Neural progenitor cell (in vitro differentiated cells): ENCODE measurements around the gene SC5D. TPM values are rescaled to one million over a fixed set of nuclear protein-coding genes. Genes with fewer than 3 reads are reported as not detected.

Experiments
- DNase-seq: peaks from one replicate; pipeline ENCODE4 v3.0.0-alpha.2; 2016; ENCODE audit warnings: low spot score
- H2AFZ ChIP-seq: fragments of 200-600 bp; sonication (generic); replicated peaks from 2 replicates; pipeline ENCODE4 v1.6.1; 2016; ENCODE audit warnings: antibody characterized with exemption
- H3F3A ChIP-seq: fragments of 200-600 bp; sonication (generic); 2 replicates; pipeline ENCODE4 v1.6.1; 2016; ENCODE audit warnings: antibody characterized with exemption, low read depth
- H3K27ac ChIP-seq: fragments of 200-600 bp; sonication (generic); 2 replicates; pipeline ENCODE4 v1.5.1; 2016; ENCODE audit warnings: mild to moderate bottlenecking
- H3K27me3 ChIP-seq: fragments of 200-600 bp; sonication (generic); 2 replicates; pipeline ENCODE4 v1.6.1; 2016; ENCODE audit warnings: mild to moderate bottlenecking, moderate library complexity
- H3K36me3 ChIP-seq: fragments of 200-600 bp; sonication (generic); 2 replicates; pipeline ENCODE4 v1.5.1; 2016
- H3K4me1 ChIP-seq: fragments of 200-600 bp; sonication (generic); 2 replicates; pipeline ENCODE4 v1.6.1; 2016; ENCODE audit warnings: mixed run types
- H3K4me2 ChIP-seq: fragments of 200-600 bp; sonication (generic); 2 replicates; pipeline ENCODE4 v1.6.1; 2016
- H3K4me3 ChIP-seq: fragments of 200-600 bp; sonication (generic); 2 replicates; pipeline ENCODE4 v1.5.1; 2016
- H3K79me2 ChIP-seq: fragments of 200-600 bp; sonication (generic); 2 replicates; pipeline ENCODE4 v1.6.1; 2016; ENCODE audit warnings: low read depth
- H3K9ac ChIP-seq: fragments of 200-600 bp; sonication (generic); 2 replicates; pipeline ENCODE4 v1.6.1; 2016
- H3K9me3 ChIP-seq: fragments of 200-600 bp; sonication (generic); 2 replicates; pipeline ENCODE4 v1.5.1; 2016; ENCODE audit warnings: low read depth
- H4K20me1 ChIP-seq: fragments of 200-600 bp; sonication (generic); 2 replicates; pipeline ENCODE4 v1.6.1; 2016; ENCODE audit warnings: low read depth
- H3K27ac Mint-ChIP-seq: 3 replicates; pipeline ENCODE4 v1.8.0; 2021; ENCODE audit warnings: mixed read lengths
- H3K27me3 Mint-ChIP-seq: 2 replicates; pipeline ENCODE4 v1.8.0; 2022; ENCODE audit warnings: low read depth, mild to moderate bottlenecking, inconsistent platforms, moderate library complexity, mixed read lengths; ENCODE audit not compliant: insufficient read depth
- H3K36me3 Mint-ChIP-seq: 3 replicates; pipeline ENCODE4 v1.8.0; 2021; ENCODE audit warnings: mixed read lengths
- H3K4me1 Mint-ChIP-seq: 3 replicates; pipeline ENCODE4 v1.8.0; 2021; ENCODE audit warnings: mixed read lengths
- H3K4me3 Mint-ChIP-seq: 3 replicates; pipeline ENCODE4 v1.8.0; 2021; ENCODE audit warnings: mild to moderate bottlenecking, moderate library complexity, mixed read lengths
- H3K9me3 Mint-ChIP-seq: 3 replicates; pipeline ENCODE4 v1.8.0; 2020; ENCODE audit warnings: mixed read lengths
- EZH2 ChIP-seq: fragments of 200-600 bp; sonication (generic); IDR thresholded peaks from 2 replicates; pipeline ENCODE4 v1.6.1; 2017; ENCODE audit warnings: antibody characterized with exemption, mild to moderate bottlenecking, moderate library complexity
- EZH2phosphoT487 ChIP-seq: fragments of 200-600 bp; sonication (generic); IDR thresholded peaks from 2 replicates; pipeline ENCODE4 v1.6.1; 2017; ENCODE audit warnings: antibody characterized with exemption
- total RNA-seq: library from RNA; depleted of rRNA; stranded (reverse); fragments of >200 nt; gene quantifications from 2 replicates; pipeline ENCODE4 v1.2.3, GENCODE V29; 2015; ENCODE audit warnings: low replicate concordance
- TF ChIP-seq, protein P1 (sequence below): fragments of 200-600 bp; sonication (generic); IDR thresholded peaks from 2 replicates; pipeline ENCODE4 v1.5.1; 2017; ENCODE audit warnings: antibody characterized with exemption, mild to moderate bottlenecking

Gene SC5D
- total RNA-seq, 1 donor from 2014 or later = 80.7 TPM

DNA sequence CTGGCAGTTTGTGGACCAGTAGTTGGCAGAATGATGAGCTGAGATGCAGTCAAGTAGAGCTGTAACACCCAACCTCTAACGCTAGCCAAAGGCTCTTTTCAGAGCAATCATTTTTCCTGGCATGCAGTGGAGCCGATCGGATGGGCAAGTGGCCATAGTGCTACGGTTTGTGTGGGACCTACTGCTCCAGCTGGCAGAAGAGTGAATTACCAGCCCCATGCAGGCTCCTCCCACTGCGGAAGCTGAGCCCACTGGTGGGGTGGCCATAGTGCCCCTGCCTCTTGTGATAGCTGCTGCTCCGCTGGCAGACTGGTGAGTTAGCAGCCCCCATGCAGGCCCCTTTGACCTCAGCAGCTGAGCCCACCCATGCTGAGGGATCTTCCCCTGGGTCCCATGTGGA, 27.0 kb upstream of the SC5D start:
- no peaks in the 10 kb centered on the region for H3F3A ChIP-seq
- H3K9me3 ChIP-seq = no peaks in the 10 kb centered on the region
- H3K4me3 Mint-ChIP-seq = no peak overlapping the region
- H3K4me1 Mint-ChIP-seq = peaks cover 11% of the 10 kb centered on the region
- peaks cover 24% of the 10 kb centered on the region for H3K9me3 Mint-ChIP-seq
- no peak overlapping the region for H3K4me3 ChIP-seq
- DNase-seq = no peak
- H3K36me3 Mint-ChIP-seq = no peaks in the 10 kb centered on the region
- no peak overlapping the region for H3K9ac ChIP-seq
- TF ChIP-seq, protein P1, sequence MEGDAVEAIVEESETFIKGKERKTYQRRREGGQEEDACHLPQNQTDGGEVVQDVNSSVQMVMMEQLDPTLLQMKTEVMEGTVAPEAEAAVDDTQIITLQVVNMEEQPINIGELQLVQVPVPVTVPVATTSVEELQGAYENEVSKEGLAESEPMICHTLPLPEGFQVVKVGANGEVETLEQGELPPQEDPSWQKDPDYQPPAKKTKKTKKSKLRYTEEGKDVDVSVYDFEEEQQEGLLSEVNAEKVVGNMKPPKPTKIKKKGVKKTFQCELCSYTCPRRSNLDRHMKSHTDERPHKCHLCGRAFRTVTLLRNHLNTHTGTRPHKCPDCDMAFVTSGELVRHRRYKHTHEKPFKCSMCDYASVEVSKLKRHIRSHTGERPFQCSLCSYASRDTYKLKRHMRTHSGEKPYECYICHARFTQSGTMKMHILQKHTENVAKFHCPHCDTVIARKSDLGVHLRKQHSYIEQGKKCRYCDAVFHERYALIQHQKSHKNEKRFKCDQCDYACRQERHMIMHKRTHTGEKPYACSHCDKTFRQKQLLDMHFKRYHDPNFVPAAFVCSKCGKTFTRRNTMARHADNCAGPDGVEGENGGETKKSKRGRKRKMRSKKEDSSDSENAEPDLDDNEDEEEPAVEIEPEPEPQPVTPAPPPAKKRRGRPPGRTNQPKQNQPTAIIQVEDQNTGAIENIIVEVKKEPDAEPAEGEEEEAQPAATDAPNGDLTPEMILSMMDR = no peak
- TF ChIP-seq EZH2phosphoT487 (no peak), EZH2 (no peak)
- no peaks in the 10 kb centered on the region for H3K27me3 Mint-ChIP-seq
- H2AFZ ChIP-seq = no peak overlapping the region
- H3K36me3 ChIP-seq = no peaks in the 10 kb centered on the region
- no peak overlapping the region for H3K27ac ChIP-seq
- no peaks in the 10 kb centered on the region for H3K27me3 ChIP-seq
- H3K4me1 ChIP-seq = no peaks in the 10 kb centered on the region
- H3K79me2 ChIP-seq = no peaks in the 10 kb centered on the region
- H4K20me1 ChIP-seq = no peaks in the 10 kb centered on the region
- H3K27ac Mint-ChIP-seq = no peak overlapping the region
- H3K4me2 ChIP-seq = no peak overlapping the region

DNA sequence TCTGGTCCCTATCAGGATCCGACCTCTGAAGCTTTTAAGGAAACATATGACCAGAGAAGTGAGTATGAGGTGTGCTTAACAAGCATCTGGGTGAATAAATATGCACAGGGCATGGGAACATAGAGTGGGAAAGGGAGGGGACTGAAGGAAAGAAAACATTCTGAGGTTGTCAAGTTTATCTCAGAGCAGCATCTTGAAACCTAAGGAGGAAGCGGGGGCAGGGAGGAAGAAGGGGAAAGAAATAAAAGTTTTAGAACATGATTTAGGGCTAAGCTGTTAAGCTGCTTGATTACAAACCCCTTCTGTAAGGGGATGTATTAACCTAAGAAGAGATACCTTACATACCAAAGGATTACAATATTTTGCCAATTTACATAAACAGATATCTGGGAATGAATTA, 24.0 kb upstream of the SC5D start:
- no peak for DNase-seq
- no peak overlapping the region for H3K9ac ChIP-seq
- H4K20me1 ChIP-seq = no peaks in the 10 kb centered on the region
- H3K4me3 ChIP-seq = no peak overlapping the region
- H3K79me2 ChIP-seq = no peaks in the 10 kb centered on the region
- H3K9me3 ChIP-seq = no peaks in the 10 kb centered on the region
- H3K36me3 Mint-ChIP-seq = no peaks in the 10 kb centered on the region
- peaks cover 18% of the 10 kb centered on the region for H3K9me3 Mint-ChIP-seq
- H3K4me2 ChIP-seq = no peak overlapping the region
- H3K36me3 ChIP-seq = no peaks in the 10 kb centered on the region
- H2AFZ ChIP-seq = no peak overlapping the region
- TF ChIP-seq EZH2phosphoT487 (no peak), EZH2 (no peak)
- TF ChIP-seq, protein P1 = no peak
- H3K27ac Mint-ChIP-seq = no peak overlapping the region
- peaks cover 17% of the 10 kb centered on the region for H3K4me1 Mint-ChIP-seq
- H3K27ac ChIP-seq = no peak overlapping the region
- no peak overlapping the region for H3K4me3 Mint-ChIP-seq
- H3K27me3 ChIP-seq = no peaks in the 10 kb centered on the region
- no peaks in the 10 kb centered on the region for H3K27me3 Mint-ChIP-seq
- H3F3A ChIP-seq = no peaks in the 10 kb centered on the region
- H3K4me1 ChIP-seq = no peaks in the 10 kb centered on the region

DNA sequence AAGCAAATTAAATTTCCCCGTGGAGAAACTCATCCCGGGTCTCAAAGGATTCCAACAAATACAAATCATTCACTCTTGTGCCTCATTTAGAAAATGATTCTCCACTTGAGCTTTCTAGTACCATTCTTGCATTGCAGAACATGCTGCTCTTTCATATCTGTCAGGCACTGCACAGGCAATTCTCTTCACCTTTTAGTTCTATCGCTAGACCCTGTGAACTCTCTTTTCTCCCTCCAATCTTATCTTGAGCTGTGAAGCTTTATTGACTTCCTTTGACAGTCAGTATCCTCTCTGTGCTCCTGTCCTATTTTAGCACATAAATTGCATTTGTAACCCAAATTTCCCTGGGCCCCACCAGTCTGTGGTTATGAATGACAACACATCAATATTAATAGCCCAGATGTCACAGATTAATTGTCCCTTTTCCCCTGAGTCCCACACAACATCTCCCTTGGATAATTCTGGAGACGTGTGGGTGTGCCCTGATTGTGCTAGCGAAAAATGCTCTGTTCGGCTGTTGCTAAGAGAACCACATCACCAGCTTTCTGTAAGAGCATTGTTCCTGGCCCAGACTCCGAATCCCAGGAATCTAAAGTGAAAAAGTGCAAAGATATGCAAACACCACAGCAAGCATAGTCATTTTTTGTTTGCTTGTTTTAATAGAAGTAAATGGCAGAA, 22.4 kb upstream of the SC5D start:
- peaks cover 9% of the 10 kb centered on the region for H3K9me3 Mint-ChIP-seq
- no peak for DNase-seq
- H3K4me3 Mint-ChIP-seq = no peak overlapping the region
- Histone ChIP-seq H3K9ac (no peak overlapping the region), H3K36me3 (no peaks in the 10 kb centered on the region), H3K27ac (no peak overlapping the region), H4K20me1 (no peaks in the 10 kb centered on the region), H3K9me3 (no peaks in the 10 kb centered on the region), H3K4me3 (no peak overlapping the region), H3K27me3 (no peaks in the 10 kb centered on the region), H3K4me2 (no peak overlapping the region), H3K79me2 (no peaks in the 10 kb centered on the region), H3K4me1 (no peaks in the 10 kb centered on the region), H3F3A (no peaks in the 10 kb centered on the region), H2AFZ (no peak overlapping the region)
- no peaks in the 10 kb centered on the region for H3K36me3 Mint-ChIP-seq
- no peak overlapping the region for H3K27ac Mint-ChIP-seq
- peaks cover 17% of the 10 kb centered on the region for H3K4me1 Mint-ChIP-seq
- no peaks in the 10 kb centered on the region for H3K27me3 Mint-ChIP-seq
- TF ChIP-seq, protein P1 = no peak
- TF ChIP-seq EZH2 (no peak), EZH2phosphoT487 (no peak)
